HepG2 (cell line): ENCODE results near the gene HPS1. TPM values are rescaled to one million over a fixed set of nuclear protein-coding genes. Genes with fewer than 3 reads are reported as not detected.

Source experiments
- FOXO1 ChIP-seq: sonication (generic); formaldehyde crosslinking; IDR thresholded peaks from 2 replicates; pipeline ENCODE4 v1.4.0; 2020; ENCODE audit warnings: missing genetic modification reagents
- PRPF4 ChIP-seq: fragments of 200-400 bp; formaldehyde crosslinking; IDR thresholded peaks from 2 replicates; pipeline ENCODE4 v1.6.1; 2016; ENCODE audit warnings: low read length, low read depth; ENCODE audit not compliant: poor library complexity, severe bottlenecking
- SMARCC2 ChIP-seq: fragments of 450-650 bp; IDR thresholded peaks from 2 replicates; pipeline ENCODE4 v1.6.1; 2017; ENCODE audit warnings: antibody characterized with exemption, mild to moderate bottlenecking
- SP4 ChIP-seq: sonication (generic); formaldehyde crosslinking; IDR thresholded peaks from 2 replicates; pipeline ENCODE4 v1.8.1; 2023; ENCODE audit warnings: mild to moderate bottlenecking, missing genetic modification reagents
- SYNCRIP ChIP-seq: fragments of 200-400 bp; formaldehyde crosslinking; IDR thresholded peaks from 2 replicates; pipeline ENCODE4 v1.6.1; 2018; ENCODE audit warnings: mild to moderate bottlenecking, low read depth, low read length; ENCODE audit not compliant: insufficient read depth
- THYN1 ChIP-seq: sonication (generic); formaldehyde crosslinking; IDR thresholded peaks from 2 replicates; pipeline ENCODE4 v1.8.1; 2023; ENCODE audit warnings: low read depth, mild to moderate bottlenecking, moderate library complexity, missing genetic modification reagents, borderline replicate concordance
- ZBTB21 ChIP-seq: sonication (generic); formaldehyde crosslinking; IDR thresholded peaks from 2 replicates; pipeline ENCODE4 v1.4.0; 2020; ENCODE audit warnings: missing genetic modification reagents
- ZNF264 ChIP-seq: sonication (generic); formaldehyde crosslinking; IDR thresholded peaks from 2 replicates; pipeline ENCODE4 v1.4.0; 2020; ENCODE audit warnings: missing genetic modification reagents
- ZNF598 ChIP-seq: sonication (generic); formaldehyde crosslinking; IDR thresholded peaks from 2 replicates; pipeline ENCODE4 v1.5.1; 2020; ENCODE audit warnings: mild to moderate bottlenecking, missing genetic modification reagents, borderline replicate concordance
- polyA plus RNA-seq, 8 experiments: library from polyadenylated mRNA; depleted of rRNA in 3 of 8; stranded (reverse) in 7 of 8; unstranded in 1 of 8; fragments of >200 nt; fragmentation: Illumina TruSeq in 4 of 8; extraction: Trizol in 4 of 8; gene quantifications; 2 replicates each; pipeline versions ENCODE4 v1.2.1 to v1.2.3, GENCODE V29; 2011 to 2016; ENCODE audit warnings: low read depth in 4 of 8, missing spikeins in 1 of 8, mixed read lengths in 1 of 8; ENCODE audit not compliant: insufficient read depth in 1 of 8
- total RNA-seq, 5 experiments: library from RNA; depleted of rRNA; stranded (reverse); fragments of >200 nt; fragmentation: Illumina TruSeq; extraction: Trizol; gene quantifications; 2 replicates each; pipeline ENCODE4 v1.2.3, GENCODE V29; 2016; ENCODE audit warnings: low read depth in 1 of 5
- TF ChIP-seq, protein P1 (sequence below): sonication (generic); IDR thresholded peaks from 2 replicates; pipeline ENCODE4 v1.6.1; 2016; ENCODE audit warnings: low read depth, borderline replicate concordance
- TF ChIP-seq, protein P2 (sequence below): sonication (generic); formaldehyde crosslinking; IDR thresholded peaks from 2 replicates; pipeline ENCODE4 v1.5.0; 2020; ENCODE audit warnings: missing genetic modification reagents
- TF ChIP-seq, protein P3 (sequence below): sonication (generic); formaldehyde crosslinking; IDR thresholded peaks from 2 replicates; pipeline ENCODE4 v1.8.1; 2023; ENCODE audit warnings: missing genetic modification reagents, mild to moderate bottlenecking, borderline replicate concordance
- TF ChIP-seq, protein P4 (sequence below): sonication (generic); formaldehyde crosslinking; IDR thresholded peaks from 2 replicates; pipeline ENCODE4 v1.8.1; 2023; ENCODE audit warnings: mild to moderate bottlenecking, inconsistent platforms, moderate library complexity, missing genetic modification reagents, borderline replicate concordance

The HPS1 gene
- total and polyA plus RNA-seq, 2 of the 13 experiments (the other 11 are each of a cell fraction or from before 2014, with no cell fraction given) = 24.6 to 25.8 TPM

DNA sequence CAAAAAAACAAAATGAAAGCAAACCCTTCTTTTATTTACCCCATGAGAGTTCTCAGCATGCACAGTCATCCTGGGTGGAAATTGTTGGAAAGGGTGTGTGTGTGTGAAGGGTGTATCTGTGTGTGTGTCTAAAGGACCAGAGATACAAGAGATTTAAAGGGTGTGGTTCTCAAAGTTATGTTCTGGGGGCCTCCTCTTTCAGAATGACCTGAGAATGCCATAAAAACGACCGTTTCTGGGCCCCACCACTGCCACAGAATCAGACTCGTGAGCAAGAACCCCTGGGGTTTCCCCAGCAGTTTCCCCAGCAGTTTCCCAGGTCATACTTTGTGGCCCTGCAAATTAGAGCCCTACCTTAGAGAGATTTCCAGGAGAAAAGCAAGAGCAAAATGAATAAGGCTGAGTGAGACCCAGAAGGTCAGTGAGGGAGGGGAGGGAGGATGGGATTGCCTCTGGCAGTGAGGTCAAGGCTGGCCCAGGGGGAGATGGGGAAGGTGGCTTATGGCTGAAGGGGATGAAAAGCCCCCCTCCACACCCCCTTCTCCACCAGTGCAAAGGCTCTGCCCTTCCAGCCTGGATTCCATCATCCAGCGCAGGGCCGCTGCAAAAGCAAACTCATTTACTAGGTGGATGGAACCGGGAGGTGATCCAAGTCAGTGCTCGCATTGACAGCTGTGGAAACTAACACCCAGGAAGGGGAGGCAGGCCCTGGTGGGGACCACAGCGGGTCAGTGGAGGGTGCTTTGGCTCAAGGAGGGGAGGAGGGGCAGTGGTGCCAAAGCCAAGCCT is 42.0 kb downstream of the HPS1 start (continued):
- TF ChIP-seq, protein P1, sequence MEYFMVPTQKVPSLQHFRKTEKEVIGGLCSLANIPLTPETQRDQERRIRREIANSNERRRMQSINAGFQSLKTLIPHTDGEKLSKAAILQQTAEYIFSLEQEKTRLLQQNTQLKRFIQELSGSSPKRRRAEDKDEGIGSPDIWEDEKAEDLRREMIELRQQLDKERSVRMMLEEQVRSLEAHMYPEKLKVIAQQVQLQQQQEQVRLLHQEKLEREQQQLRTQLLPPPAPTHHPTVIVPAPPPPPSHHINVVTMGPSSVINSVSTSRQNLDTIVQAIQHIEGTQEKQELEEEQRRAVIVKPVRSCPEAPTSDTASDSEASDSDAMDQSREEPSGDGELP = no peak
- TF ChIP-seq FOXO1 (CRISPR knock-in tag) (no peak), SYNCRIP (no peak), PRPF4 (no peak), ZBTB21 (CRISPR knock-in tag) (no peak), THYN1 (CRISPR knock-in tag) (no peak), SMARCC2 (no peak), ZNF264 (CRISPR knock-in tag) (no peak), ZNF598 (CRISPR knock-in tag) (no peak), SP4 (CRISPR knock-in tag) (no peak)
- TF ChIP-seq, protein P2, sequence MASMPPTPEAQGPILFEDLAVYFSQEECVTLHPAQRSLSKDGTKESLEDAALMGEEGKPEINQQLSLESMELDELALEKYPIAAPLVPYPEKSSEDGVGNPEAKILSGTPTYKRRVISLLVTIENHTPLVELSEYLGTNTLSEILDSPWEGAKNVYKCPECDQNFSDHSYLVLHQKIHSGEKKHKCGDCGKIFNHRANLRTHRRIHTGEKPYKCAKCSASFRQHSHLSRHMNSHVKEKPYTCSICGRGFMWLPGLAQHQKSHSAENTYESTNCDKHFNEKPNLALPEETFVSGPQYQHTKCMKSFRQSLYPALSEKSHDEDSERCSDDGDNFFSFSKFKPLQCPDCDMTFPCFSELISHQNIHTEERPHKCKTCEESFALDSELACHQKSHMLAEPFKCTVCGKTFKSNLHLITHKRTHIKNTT = no peak
- TF ChIP-seq, protein P3, sequence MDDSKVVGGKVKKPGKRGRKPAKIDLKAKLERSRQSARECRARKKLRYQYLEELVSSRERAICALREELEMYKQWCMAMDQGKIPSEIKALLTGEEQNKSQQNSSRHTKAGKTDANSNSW (CRISPR knock-in tag) = no peak
- TF ChIP-seq, protein P4, sequence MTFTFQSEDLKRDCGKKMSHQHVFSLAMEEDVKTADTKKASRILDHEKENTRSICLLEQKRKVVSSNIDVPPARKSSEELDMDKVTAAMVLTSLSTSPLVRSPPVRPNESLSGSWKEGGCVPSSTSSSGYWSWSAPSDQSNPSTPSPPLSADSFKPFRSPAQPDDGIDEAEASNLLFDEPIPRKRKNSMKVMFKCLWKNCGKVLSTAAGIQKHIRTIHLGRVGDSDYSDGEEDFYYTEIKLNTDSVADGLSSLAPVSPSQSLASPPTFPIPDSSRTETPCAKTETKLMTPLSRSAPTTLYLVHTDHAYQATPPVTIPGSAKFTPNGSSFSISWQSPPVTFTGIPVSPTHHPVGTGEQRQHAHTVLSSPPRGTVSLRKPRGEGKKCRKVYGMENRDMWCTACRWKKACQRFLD = no peak
